Measurements from ENCODE around the gene R3HDM2.

R3HDM2 gene

GRCh38 chr12:57270966-57271470, 159.8 kb downstream of the R3HDM2 start:
- no peak for DNase-seq
- no peak overlapping the region for H3K9ac ChIP-seq (ENCODE audit: low read length)
- no peak overlapping the region for H3K27ac ChIP-seq (ENCODE audit: low read length, poor library complexity, severe bottlenecking)
- no peak overlapping the region for H2BK12ac ChIP-seq (ENCODE audit: low read length in 2 of 2)
- no peaks in the 10 kb centered on the region for H3K79me1 ChIP-seq (replicated peaks; ENCODE audit: low read length, poor library complexity, severe bottlenecking)
- H2AK5ac ChIP-seq (ENCODE audit: low read length, severe bottlenecking), result no peak overlapping the region
- peaks cover 23 to 58% of the 10 kb centered on the region in 2 experiments for H3K36me3 ChIP-seq (ENCODE audit: control insufficient read depth in 1 of 2, insufficient read depth in 2 of 2, low read depth in 1 of 2, low read length in 2 of 2)
- no peak overlapping the region for H3K18ac ChIP-seq (ENCODE audit: low read depth in 1 of 2, low read length in 2 of 2)
- H2BK5ac ChIP-seq (ENCODE audit: low read depth, low read length, poor library complexity, severe bottlenecking), result no peak overlapping the region
- no peaks in the 10 kb centered on the region for H3K9me3 ChIP-seq (ENCODE audit: control insufficient read depth, low read length)
- H2BK15ac ChIP-seq (ENCODE audit: low read depth, poor library complexity, severe bottlenecking), result no peak overlapping the region
- no peak overlapping the region for H3K4me3 ChIP-seq (ENCODE audit: insufficient read depth in 1 of 2, low read depth in 1 of 2, low read length in 2 of 2)
- H2BK120ac ChIP-seq (ENCODE audit: low read depth, low read length), result no peak overlapping the region
- H3K23ac ChIP-seq (ENCODE audit: low read length in 2 of 2), result no peak overlapping the region
- H2AFZ ChIP-seq (ENCODE audit: low read depth, low read length), result no peak overlapping the region
- no peak overlapping the region for H3K4ac ChIP-seq (ENCODE audit: low read depth in 1 of 2, low read length in 2 of 2)
- no peak overlapping the region for H3K14ac ChIP-seq (ENCODE audit: low read length in 2 of 2)
- no CpG with 5 or more reads among the region's 1 CpG for WGBS
- no peak overlapping the region for H4K8ac ChIP-seq (ENCODE audit: low read length)
- H3K27me3 ChIP-seq (ENCODE audit: control insufficient read depth in 1 of 2, insufficient read depth in 1 of 2, low read length in 2 of 2), result no peaks in the 10 kb centered on the region
- H3K4me1 ChIP-seq (ENCODE audit: control insufficient read depth, insufficient read depth, low read depth, low read length), result no peaks in the 10 kb centered on the region
- no peak overlapping the region for H4K91ac ChIP-seq (ENCODE audit: low read length)
- H3K4me2 ChIP-seq (ENCODE audit: low read length, poor library complexity, severe bottlenecking), result no peak overlapping the region

- Histone ChIP-seq H2AFZ (ENCODE audit: low read depth, low read length) (no peak overlapping the region), H3K18ac (ENCODE audit: low read depth in 1 of 2, low read length in 2 of 2) (no peak overlapping the region), H3K27ac (ENCODE audit: low read length, poor library complexity, severe bottlenecking) (no peak overlapping the region), H2BK120ac (ENCODE audit: low read depth, low read length) (no peak overlapping the region), H3K4me3 (ENCODE audit: insufficient read depth in 1 of 2, low read depth in 1 of 2, low read length in 2 of 2) (no peak overlapping the region), H3K36me3 (ENCODE audit: control insufficient read depth in 1 of 2, insufficient read depth in 2 of 2, low read depth in 1 of 2, low read length in 2 of 2) (peaks cover 30 to 61% of the 10 kb centered on the region in 2 experiments), H4K91ac (ENCODE audit: low read length) (no peak overlapping the region), H2BK5ac (ENCODE audit: low read depth, low read length, poor library complexity, severe bottlenecking) (no peak overlapping the region), H2AK5ac (ENCODE audit: low read length, severe bottlenecking) (no peak overlapping the region), H3K4me1 (ENCODE audit: control insufficient read depth, insufficient read depth, low read depth, low read length) (no peaks in the 10 kb centered on the region), H3K79me1 (replicated peaks; ENCODE audit: low read length, poor library complexity, severe bottlenecking) (no peaks in the 10 kb centered on the region), H3K9ac (ENCODE audit: low read length) (peak overlapping the region; percentile 35), H3K9me3 (ENCODE audit: control insufficient read depth, low read length) (no peaks in the 10 kb centered on the region), H2BK15ac (ENCODE audit: low read depth, poor library complexity, severe bottlenecking) (no peak overlapping the region), H3K23ac (ENCODE audit: low read length in 2 of 2) (no peak overlapping the region), H3K4ac (ENCODE audit: low read depth in 1 of 2, low read length in 2 of 2) (no peak overlapping the region), H3K27me3 (ENCODE audit: control insufficient read depth in 1 of 2, insufficient read depth in 1 of 2, low read length in 2 of 2) (no peaks in the 10 kb centered on the region), H3K14ac (ENCODE audit: low read length in 2 of 2) (no peak overlapping the region), H4K8ac (ENCODE audit: low read length) (peak overlapping the region; percentile 30), H3K4me2 (ENCODE audit: low read length, poor library complexity, severe bottlenecking) (no peak overlapping the region), H2BK12ac (ENCODE audit: low read length in 2 of 2) (no peak overlapping the region)
- no peak for DNase-seq
- 89% methylated on average over 7 of the region's 7 CpGs for WGBS
These were observed 162.6 kb downstream of the R3HDM2 start for GRCh38 chr12:57268264-57268663.

GRCh38 chr12:57266681-57267080, 164.2 kb downstream of the R3HDM2 start:
- Histone ChIP-seq H2BK15ac (ENCODE audit: low read depth, poor library complexity, severe bottlenecking) (no peak overlapping the region), H3K9me3 (ENCODE audit: control insufficient read depth, low read length) (no peaks in the 10 kb centered on the region), H2AK5ac (ENCODE audit: low read length, severe bottlenecking) (no peak overlapping the region), H2BK12ac (ENCODE audit: low read length in 2 of 2) (no peak overlapping the region), H3K36me3 (ENCODE audit: control insufficient read depth in 1 of 2, insufficient read depth in 2 of 2, low read depth in 1 of 2, low read length in 2 of 2) (peaks cover 30 to 71% of the 10 kb centered on the region in 2 experiments), H3K4ac (ENCODE audit: low read depth in 1 of 2, low read length in 2 of 2) (no peak overlapping the region), H2BK5ac (ENCODE audit: low read depth, low read length, poor library complexity, severe bottlenecking) (no peak overlapping the region), H3K4me1 (ENCODE audit: control insufficient read depth, insufficient read depth, low read depth, low read length) (no peaks in the 10 kb centered on the region), H3K23ac (ENCODE audit: low read length in 2 of 2) (no peak overlapping the region), H4K8ac (ENCODE audit: low read length) (no peak overlapping the region), H2AFZ (ENCODE audit: low read depth, low read length) (no peak overlapping the region), H3K4me3 (ENCODE audit: insufficient read depth in 1 of 2, low read depth in 1 of 2, low read length in 2 of 2) (no peak overlapping the region), H3K9ac (ENCODE audit: low read length) (no peak overlapping the region), H3K27ac (ENCODE audit: low read length, poor library complexity, severe bottlenecking) (no peak overlapping the region), H2BK120ac (ENCODE audit: low read depth, low read length) (no peak overlapping the region), H4K91ac (ENCODE audit: low read length) (no peak overlapping the region), H3K18ac (ENCODE audit: low read depth in 1 of 2, low read length in 2 of 2) (no peak overlapping the region), H3K14ac (ENCODE audit: low read length in 2 of 2) (no peak overlapping the region), H3K4me2 (ENCODE audit: low read length, poor library complexity, severe bottlenecking) (no peak overlapping the region), H3K79me1 (replicated peaks; ENCODE audit: low read length, poor library complexity, severe bottlenecking) (no peaks in the 10 kb centered on the region), H3K27me3 (ENCODE audit: control insufficient read depth in 1 of 2, insufficient read depth in 1 of 2, low read length in 2 of 2) (no peaks in the 10 kb centered on the region)
- no peak for DNase-seq

- H3K14ac ChIP-seq (ENCODE audit: low read length in 2 of 2), result no peak overlapping the region
- H2BK15ac ChIP-seq (ENCODE audit: low read depth, poor library complexity, severe bottlenecking), result no peak overlapping the region
- H3K4me2 ChIP-seq (ENCODE audit: low read length, poor library complexity, severe bottlenecking), result no peak overlapping the region
- no peak overlapping the region for H4K8ac ChIP-seq (ENCODE audit: low read length)
- no peak overlapping the region for H3K9ac ChIP-seq (ENCODE audit: low read length)
- H3K36me3 ChIP-seq (ENCODE audit: control insufficient read depth in 1 of 2, insufficient read depth in 2 of 2, low read depth in 1 of 2, low read length in 2 of 2), result peaks cover 35 to 77% of the 10 kb centered on the region in 2 experiments
- 87% methylated on average over 2 of the region's 2 CpGs for WGBS
- H3K79me1 ChIP-seq (replicated peaks; ENCODE audit: low read length, poor library complexity, severe bottlenecking), result no peaks in the 10 kb centered on the region
- no peak for DNase-seq
- no peak overlapping the region for H3K27ac ChIP-seq (ENCODE audit: low read length, poor library complexity, severe bottlenecking)
- no peak overlapping the region for H2BK12ac ChIP-seq (ENCODE audit: low read length in 2 of 2)
- no peaks in the 10 kb centered on the region for H3K9me3 ChIP-seq (ENCODE audit: control insufficient read depth, low read length)
- H2AFZ ChIP-seq (ENCODE audit: low read depth, low read length), result no peak overlapping the region
- H3K4me3 ChIP-seq (ENCODE audit: insufficient read depth in 1 of 2, low read depth in 1 of 2, low read length in 2 of 2), result no peak overlapping the region
- no peak overlapping the region for H3K23ac ChIP-seq (ENCODE audit: low read length in 2 of 2)
- no peak overlapping the region for H4K91ac ChIP-seq (ENCODE audit: low read length)
- H3K4ac ChIP-seq (ENCODE audit: low read depth in 1 of 2, low read length in 2 of 2), result no peak overlapping the region
- no peaks in the 10 kb centered on the region for H3K27me3 ChIP-seq (ENCODE audit: control insufficient read depth in 1 of 2, insufficient read depth in 1 of 2, low read length in 2 of 2)
- H3K18ac ChIP-seq (ENCODE audit: low read depth in 1 of 2, low read length in 2 of 2), result no peak overlapping the region
- no peak overlapping the region for H2BK5ac ChIP-seq (ENCODE audit: low read depth, low read length, poor library complexity, severe bottlenecking)
- no peaks in the 10 kb centered on the region for H3K4me1 ChIP-seq (ENCODE audit: control insufficient read depth, insufficient read depth, low read depth, low read length)
- no peak overlapping the region for H2AK5ac ChIP-seq (ENCODE audit: low read length, severe bottlenecking)
- no peak overlapping the region for H2BK120ac ChIP-seq (ENCODE audit: low read depth, low read length)
These were observed 167.7 kb downstream of the R3HDM2 start for GRCh38 chr12:57263096-57263495.

All from mesenchymal stem cell (in vitro differentiated cells and primary cell).